Mesendoderm (in vitro differentiated cells): Measurements from ENCODE around the gene SIGLEC12.

Source experiments
- DNase-seq: peaks from one replicate; pipeline ENCODE4 v3.0.0; 2013
- H2AK5ac ChIP-seq: 2 replicates; pipeline ENCODE4 v1.6.1; 2013; ENCODE audit warnings: low read length, inconsistent platforms
- H2BK120ac ChIP-seq: 2 replicates; pipeline ENCODE4 v1.6.1; 2013; ENCODE audit warnings: low read depth, mild to moderate bottlenecking, low read length, moderate library complexity, mixed read lengths
- H2BK15ac ChIP-seq: replicated peaks from 2 replicates; pipeline ENCODE4 v1.6.1; 2013; ENCODE audit warnings: low read depth, mild to moderate bottlenecking, moderate library complexity
- H2BK5ac ChIP-seq: 2 replicates; pipeline ENCODE4 v1.6.1; 2013; ENCODE audit warnings: low read length, inconsistent platforms
- H3K18ac ChIP-seq: 2 replicates; pipeline ENCODE4 v1.6.1; 2013; ENCODE audit warnings: mild to moderate bottlenecking, low read length, mixed read lengths
- H3K23ac ChIP-seq: one replicate; pipeline ENCODE4 v1.6.1; 2013; ENCODE audit warnings: low read length
- H3K27ac ChIP-seq: 2 replicates; pipeline ENCODE4 v1.5.1; 2013; ENCODE audit warnings: low read depth, mild to moderate bottlenecking, inconsistent platforms, low read length, moderate library complexity
- H3K27me3 ChIP-seq: 2 replicates; pipeline ENCODE4 v1.6.1; 2013; ENCODE audit warnings: low read length, control low read depth, mild to moderate bottlenecking, inconsistent platforms; ENCODE audit not compliant: insufficient read depth, poor library complexity
- H3K36me3 ChIP-seq: 2 replicates; pipeline ENCODE4 v1.6.1; 2013; ENCODE audit warnings: low read length, inconsistent platforms; ENCODE audit not compliant: control insufficient read depth, insufficient read depth
- H3K4ac ChIP-seq: one replicate; pipeline ENCODE4 v1.6.1; 2013; ENCODE audit warnings: low read depth, mild to moderate bottlenecking, low read length, moderate library complexity
- H3K4me1 ChIP-seq: 2 replicates; pipeline ENCODE4 v1.6.1; 2013; ENCODE audit warnings: low read depth, low read length, inconsistent platforms; ENCODE audit not compliant: control insufficient read depth
- H3K4me2 ChIP-seq: 2 replicates; pipeline ENCODE4 v1.6.1; 2013; ENCODE audit warnings: low read length
- H3K4me3 ChIP-seq: 2 replicates; pipeline ENCODE4 v1.5.1; 2013; ENCODE audit warnings: mild to moderate bottlenecking, low read length
- H3K56ac ChIP-seq: one replicate; pipeline ENCODE4 v1.6.1; 2013; ENCODE audit warnings: low read length
- H3K79me1 ChIP-seq: 2 replicates; pipeline ENCODE4 v1.6.1; 2013; ENCODE audit warnings: low read length, inconsistent platforms
- H3K79me2 ChIP-seq: 2 replicates; pipeline ENCODE4 v1.6.1; 2013; ENCODE audit warnings: mild to moderate bottlenecking, low read length; ENCODE audit not compliant: control insufficient read depth, insufficient read depth
- H3K9ac ChIP-seq: 2 replicates; pipeline ENCODE4 v1.6.1; 2013; ENCODE audit warnings: low read length, inconsistent platforms
- H4K5ac ChIP-seq: one replicate; pipeline ENCODE4 v1.6.1; 2013; ENCODE audit warnings: low read length
- H4K8ac ChIP-seq: one replicate; pipeline ENCODE4 v1.6.1; 2013; ENCODE audit warnings: low read depth, mild to moderate bottlenecking, control low read depth, low read length, moderate library complexity
- WGBS: extraction: QIAGEN DNeasy Blood & Tissue Kit; methylation state at CpG from one replicate; pipeline ENCODE4 v1.1.7; 2013; ENCODE audit warnings: low lambda C conversion rate, missing lambda C conversion rate; ENCODE audit not compliant: insufficient coverage; ENCODE audit errors: extremely low coverage; 5-methylcytosine and 5-hydroxymethylcytosine counted together

Gene SIGLEC12

DNA sequence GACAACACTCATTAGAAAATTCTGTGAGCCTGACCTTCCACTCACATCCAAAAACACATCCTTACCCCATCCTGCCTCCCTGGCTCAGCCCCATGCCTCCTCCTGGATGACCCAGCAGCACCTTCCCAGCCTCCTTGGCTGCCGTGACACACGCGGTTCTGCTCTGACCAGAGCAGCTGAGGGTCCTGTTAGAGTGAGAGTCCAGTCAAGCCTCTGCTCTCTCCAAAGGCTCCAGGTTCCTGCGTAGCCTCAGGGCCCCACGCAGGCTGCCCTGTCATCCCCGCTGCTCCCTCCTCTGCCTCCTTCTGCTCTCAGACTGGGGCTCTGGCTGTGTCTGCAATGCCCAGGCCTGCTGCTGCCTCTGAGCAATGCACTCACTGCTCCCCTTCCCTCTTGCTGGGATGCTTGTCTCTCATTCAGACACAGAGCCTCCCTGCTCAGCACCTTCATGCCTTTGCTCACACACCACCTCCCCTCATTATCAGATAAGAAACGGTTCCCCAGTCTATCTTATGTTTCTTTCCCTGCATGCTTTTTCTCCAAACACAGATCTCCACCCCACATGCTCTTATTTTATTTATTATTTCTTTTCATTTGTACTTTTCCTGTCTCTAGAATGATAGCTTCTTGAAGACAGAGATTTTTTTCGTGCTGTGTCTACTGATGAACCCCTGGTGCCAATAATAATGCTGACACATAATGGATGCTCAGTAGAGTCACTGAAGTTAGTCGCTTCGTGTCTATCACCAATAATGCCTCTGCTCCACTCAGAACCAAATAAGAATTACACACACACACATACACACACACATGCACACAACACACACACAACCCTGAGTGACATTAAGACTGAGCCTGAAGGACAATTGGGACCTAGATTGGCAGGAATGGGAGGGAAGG is 40.1 kb upstream of the SIGLEC12 start:
- Histone ChIP-seq H3K79me2 (no peaks in the 10 kb centered on the region), H3K56ac (no peak overlapping the region), H3K27ac (no peak overlapping the region), H2AK5ac (no peak overlapping the region), H3K23ac (no peak overlapping the region), H3K4ac (no peak overlapping the region), H2BK5ac (no peak overlapping the region), H2BK120ac (no peak overlapping the region), H3K18ac (no peak overlapping the region), H3K79me1 (no peaks in the 10 kb centered on the region), H3K27me3 (no peaks in the 10 kb centered on the region), H3K4me3 (no peak overlapping the region), H4K5ac (no peak overlapping the region), H4K8ac (no peak overlapping the region), H2BK15ac (no peak overlapping the region), H3K4me1 (no peaks in the 10 kb centered on the region), H3K9ac (no peak overlapping the region), H3K36me3 (no peaks in the 10 kb centered on the region), H3K4me2 (no peak overlapping the region)
- DNase-seq, result no peak
- no CpG with 5 or more reads among the region's 10 CpGs for WGBS

DNA sequence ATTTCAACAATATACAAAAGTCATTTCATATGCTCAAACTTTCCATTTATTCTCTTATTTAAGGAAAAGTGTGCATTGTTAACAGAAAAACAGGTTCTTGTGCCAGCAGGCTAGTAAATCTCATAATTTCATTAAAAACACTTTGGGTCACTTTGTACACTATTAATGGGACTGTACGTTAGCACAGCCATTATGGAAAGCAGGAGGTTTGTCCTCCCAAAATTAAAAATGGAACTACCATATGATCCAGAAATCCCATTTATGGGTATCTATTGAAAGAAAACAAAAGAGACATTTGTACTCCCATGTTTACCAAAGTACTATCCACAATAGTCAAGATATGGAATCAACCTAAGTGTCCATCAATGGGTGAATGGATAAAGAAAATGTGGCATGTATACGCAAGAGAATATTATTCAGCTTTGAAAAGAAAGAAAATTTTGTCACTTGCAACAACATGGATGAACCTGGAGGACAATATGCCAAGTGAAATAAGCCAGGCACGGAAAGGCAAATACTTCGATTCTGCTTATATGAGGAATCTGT is 38.3 kb upstream of the SIGLEC12 start:
- Histone ChIP-seq H3K23ac (no peak overlapping the region), H2AK5ac (no peak overlapping the region), H3K27me3 (no peaks in the 10 kb centered on the region), H2BK15ac (no peak overlapping the region), H3K9ac (no peak overlapping the region), H2BK5ac (no peak overlapping the region), H2BK120ac (no peak overlapping the region), H3K18ac (no peak overlapping the region), H3K27ac (no peak overlapping the region), H3K79me2 (no peaks in the 10 kb centered on the region), H3K56ac (no peak overlapping the region), H3K4me3 (no peak overlapping the region), H3K4me1 (no peaks in the 10 kb centered on the region), H4K5ac (no peak overlapping the region), H3K4me2 (no peak overlapping the region), H4K8ac (no peak overlapping the region), H3K4ac (no peak overlapping the region), H3K79me1 (no peaks in the 10 kb centered on the region), H3K36me3 (no peaks in the 10 kb centered on the region)
- no CpG with 5 or more reads among the region's 4 CpGs for WGBS
- no peak for DNase-seq

DNA sequence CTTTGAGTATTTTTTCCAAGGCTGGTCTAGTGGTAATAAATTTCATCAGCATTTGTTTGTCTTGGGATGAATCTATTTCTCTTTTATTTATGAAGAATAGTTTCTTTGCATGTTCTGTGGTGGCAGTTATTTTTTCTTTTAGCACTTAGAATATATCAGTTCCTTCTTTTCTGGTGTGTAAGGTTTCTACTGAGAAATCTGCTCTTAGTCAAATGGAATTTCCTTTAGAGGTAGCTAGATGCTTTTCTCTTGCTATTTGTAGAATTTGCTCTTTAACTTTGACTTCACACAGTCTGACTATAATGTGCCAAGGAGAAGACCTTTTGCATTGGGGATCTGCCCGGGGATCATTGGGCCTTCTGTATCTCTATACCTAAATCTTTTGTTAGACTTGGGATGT is 33.9 kb upstream of the SIGLEC12 start:
- H3K27me3 ChIP-seq, result no peaks in the 10 kb centered on the region
- no peaks in the 10 kb centered on the region for H3K4me1 ChIP-seq
- no peak overlapping the region for H2AK5ac ChIP-seq
- no peak overlapping the region for H2BK5ac ChIP-seq
- no peak overlapping the region for H3K27ac ChIP-seq
- no peaks in the 10 kb centered on the region for H3K79me1 ChIP-seq
- no peaks in the 10 kb centered on the region for H3K36me3 ChIP-seq
- DNase-seq, result no peak
- no peak overlapping the region for H2BK120ac ChIP-seq
- H3K23ac ChIP-seq, result no peak overlapping the region
- H3K18ac ChIP-seq, result no peak overlapping the region
- no peak overlapping the region for H3K4me2 ChIP-seq
- H3K56ac ChIP-seq, result no peak overlapping the region
- no peak overlapping the region for H4K8ac ChIP-seq
- no peak overlapping the region for H3K4me3 ChIP-seq
- no CpG with 5 or more reads among the region's 1 CpG for WGBS
- no peak overlapping the region for H4K5ac ChIP-seq
- no peaks in the 10 kb centered on the region for H3K79me2 ChIP-seq
- H3K9ac ChIP-seq, result no peak overlapping the region
- H2BK15ac ChIP-seq, result no peak overlapping the region
- H3K4ac ChIP-seq, result no peak overlapping the region

DNA sequence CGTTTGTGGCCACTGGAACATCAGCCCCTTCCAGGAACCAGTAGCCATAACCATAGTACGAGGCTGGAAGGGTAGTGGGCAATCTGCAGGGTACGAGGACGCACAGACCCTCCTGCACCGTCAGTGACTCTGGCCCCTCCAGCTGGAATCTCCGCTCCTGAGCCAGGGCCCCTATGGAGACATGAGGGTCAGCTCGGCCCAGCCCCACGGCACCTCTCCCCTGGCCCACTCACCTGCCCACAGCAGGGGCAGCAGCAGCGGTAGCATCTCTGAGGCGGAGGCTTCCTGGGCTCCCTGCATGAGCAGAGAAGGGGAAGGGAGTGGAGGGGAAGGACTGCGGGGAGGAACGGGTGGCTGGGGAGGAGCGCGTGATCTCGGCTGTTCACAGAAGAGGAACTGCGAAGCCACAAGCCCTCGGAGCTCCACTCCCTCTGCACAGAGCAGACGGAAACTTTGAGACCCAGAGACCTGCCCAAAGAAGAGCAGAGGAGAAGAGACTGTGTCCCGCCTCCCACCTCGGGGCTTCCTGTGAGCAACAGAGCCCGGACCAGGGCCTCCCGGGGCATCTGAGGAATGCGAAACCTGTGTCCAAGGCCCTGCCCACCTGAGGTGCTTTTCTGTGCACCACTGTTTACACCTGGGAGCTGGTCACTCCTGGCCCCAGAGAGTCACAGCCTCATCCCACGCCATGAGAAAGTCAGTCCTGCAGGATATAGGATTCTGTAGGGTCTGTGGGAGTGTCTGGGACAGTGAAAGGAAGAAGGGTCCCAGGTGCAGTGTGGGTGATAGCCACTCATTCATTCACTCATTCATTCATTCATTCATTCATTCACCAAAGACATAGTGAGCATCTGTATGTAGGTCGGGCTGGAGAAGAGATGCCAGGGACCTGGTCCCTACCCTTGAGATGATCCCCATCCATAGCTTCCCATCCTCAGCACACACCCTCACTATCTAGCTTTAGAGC is 30.0 kb upstream of the SIGLEC12 start, which contains the start of gene SIGLEC6:
TSS of gene SIGLEC6 (minus strand) at position 322 of the 967 bp plus-strand sequence. CDS start at position 300, 22 bp downstream.
- WGBS, result no CpG with 5 or more reads among the region's 25 CpGs
- H2BK5ac ChIP-seq, result no peak within 1 kb of the TSS
- DNase-seq, result no peak

DNA sequence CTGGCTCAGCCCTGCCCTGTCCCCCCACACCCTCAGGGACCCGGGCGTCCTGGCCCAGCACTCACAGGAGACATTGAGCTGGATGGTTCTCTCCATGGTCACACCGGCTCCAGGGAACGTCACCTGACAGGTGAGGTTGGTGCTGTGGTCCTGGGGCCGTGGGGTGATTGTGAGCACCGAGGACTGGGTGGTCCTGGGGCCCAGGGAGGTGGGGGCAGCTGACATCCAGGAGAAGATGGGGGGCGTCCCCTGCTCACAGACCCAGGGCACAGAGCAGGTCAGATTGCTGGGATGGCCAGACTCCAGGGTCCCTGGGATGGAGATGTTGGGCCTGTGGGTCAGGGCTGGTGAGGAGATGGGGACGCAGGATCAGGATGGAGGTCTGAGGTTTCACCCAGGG is 29.0 kb upstream of the SIGLEC12 start:
- Histone ChIP-seq H3K27ac (no peak overlapping the region), H3K4me2 (no peak overlapping the region), H2BK15ac (no peak overlapping the region), H3K36me3 (no peaks in the 10 kb centered on the region), H3K4me3 (no peak overlapping the region), H3K18ac (no peak overlapping the region), H3K79me2 (no peaks in the 10 kb centered on the region), H3K23ac (no peak overlapping the region), H2BK120ac (no peak overlapping the region), H4K5ac (no peak overlapping the region), H3K27me3 (no peaks in the 10 kb centered on the region), H2AK5ac (no peak overlapping the region), H4K8ac (no peak overlapping the region), H3K4me1 (no peaks in the 10 kb centered on the region), H3K56ac (no peak overlapping the region), H3K9ac (no peak overlapping the region), H3K79me1 (no peaks in the 10 kb centered on the region), H2BK5ac (no peak overlapping the region), H3K4ac (no peak overlapping the region)
- DNase-seq, result no peak
- no CpG with 5 or more reads among the region's 8 CpGs for WGBS

More for the DNA sequence above, 30.0 kb upstream of the SIGLEC12 start, which contains the start of gene SIGLEC6:
- no peak within 1 kb of the TSS for H3K4me2 ChIP-seq
- H3K4ac ChIP-seq, result no peak within 1 kb of the TSS
- no peak within 1 kb of the TSS for H3K56ac ChIP-seq
- no peak within 1 kb of the TSS for H3K23ac ChIP-seq
- H4K5ac ChIP-seq, result no peak within 1 kb of the TSS
- no peak within 1 kb of the TSS for H2BK15ac ChIP-seq
- no peak within 1 kb of the TSS for H3K9ac ChIP-seq
- no peak within 1 kb of the TSS for H4K8ac ChIP-seq
- no peaks in the 10 kb centered on the region for H3K27me3 ChIP-seq
- H3K4me1 ChIP-seq, result no peaks in the 10 kb centered on the region
- H3K27ac ChIP-seq, result no peak within 1 kb of the TSS
- H3K18ac ChIP-seq, result no peak within 1 kb of the TSS
- no peaks in the 10 kb centered on the region for H3K79me1 ChIP-seq
- no peak within 1 kb of the TSS for H2AK5ac ChIP-seq
- H2BK120ac ChIP-seq, result no peak within 1 kb of the TSS
- no peaks in the 10 kb centered on the region for H3K79me2 ChIP-seq
- no peak within 1 kb of the TSS for H3K4me3 ChIP-seq
- H3K36me3 ChIP-seq, result no peaks in the 10 kb centered on the region
